SK-N-SH (cell line): Measurements from ENCODE around the gene MTR.

Experiments
- CTCF ChIP-seq: fragments of 200-600 bp; sonication (generic); IDR thresholded peaks from 2 replicates; pipeline ENCODE4 v1.6.1; 2017; ENCODE audit warnings: antibody characterized with exemption, mild to moderate bottlenecking, moderate library complexity
- ELF1 ChIP-seq: IDR thresholded peaks from 2 replicates; pipeline ENCODE4 v1.4.0; 2012
- EP300 ChIP-seq, 2 experiments: IDR thresholded peaks; 2 replicates each; pipeline versions ENCODE4 v1.4.0 to v1.6.1; 2012; ENCODE audit warnings: borderline replicate concordance in 1 of 2, low read depth in 1 of 2, low read length in 1 of 2
- EZH2phosphoT487 ChIP-seq: fragments of 200-600 bp; sonication (generic); IDR thresholded peaks from 2 replicates; pipeline ENCODE4 v1.6.1; 2017; ENCODE audit warnings: low read depth, mixed run types, mild to moderate bottlenecking, antibody characterized with exemption, moderate library complexity, borderline replicate concordance
- GATA2 ChIP-seq: sonication (generic); formaldehyde crosslinking; IDR thresholded peaks from 2 replicates; pipeline ENCODE4 v1.5.0; 2020; ENCODE audit warnings: mild to moderate bottlenecking, missing genetic modification reagents
- JUND ChIP-seq: IDR thresholded peaks from 2 replicates; pipeline ENCODE4 v1.4.0; 2012
- NRF1 ChIP-seq: IDR thresholded peaks from 2 replicates; pipeline ENCODE4 v1.6.1; 2012; ENCODE audit warnings: low read depth, mild to moderate bottlenecking, low read length
- RAD21 ChIP-seq: IDR thresholded peaks from 2 replicates; pipeline ENCODE4 v1.6.1; 2012; ENCODE audit warnings: mild to moderate bottlenecking, low read length
- RCOR1 ChIP-seq: fragments of 150-350 bp; IDR thresholded peaks from 2 replicates; pipeline ENCODE4 v1.6.1; 2017; ENCODE audit warnings: antibody characterized with exemption, low read length
- REST ChIP-seq: IDR thresholded peaks from 2 replicates; pipeline ENCODE4 v1.6.1; 2012; ENCODE audit warnings: mild to moderate bottlenecking, low read depth, low read length, moderate library complexity
- RFX5 ChIP-seq: IDR thresholded peaks from 2 replicates; pipeline ENCODE4 v1.6.1; 2012; ENCODE audit warnings: mild to moderate bottlenecking, improper control_type of control experiment, low read length
- TAF1 ChIP-seq: IDR thresholded peaks from 2 replicates; pipeline ENCODE4 v1.6.1; 2012; ENCODE audit warnings: low read depth, mild to moderate bottlenecking, low read length, moderate library complexity, borderline replicate concordance
- TEAD4 ChIP-seq: IDR thresholded peaks from 2 replicates; pipeline ENCODE4 v1.4.0; 2012; ENCODE audit warnings: mild to moderate bottlenecking, borderline replicate concordance; ENCODE audit not compliant: insufficient read depth
- USF2 ChIP-seq: fragments of 150-350 bp; IDR thresholded peaks from 2 replicates; pipeline ENCODE4 v1.6.1; 2017; ENCODE audit warnings: antibody characterized with exemption, low read length, low read depth, borderline replicate concordance

- TF ChIP-seq CTCF: no peak
- no peak for TF ChIP-seq REST
- TF ChIP-seq ELF1: no peak
- no peak for TF ChIP-seq EP300 (IDR thresholded peaks at IDR 0.05; ENCODE audit: borderline replicate concordance in 1 of 2, low read depth in 1 of 2, low read length in 1 of 2)
- no peak for TF ChIP-seq EZH2phosphoT487
- TF ChIP-seq USF2: no peak
- TF ChIP-seq NRF1: no peak
- no peak for TF ChIP-seq RFX5
- TF ChIP-seq JUND: no peak
- no peak for TF ChIP-seq RCOR1
- TF ChIP-seq TEAD4: no peak
- no peak for TF ChIP-seq RAD21
- TF ChIP-seq TAF1: no peak
- TF ChIP-seq GATA2: no peak
These were observed 56.8 kb downstream of the MTR start for GRCh38 chr1:236851871-236852270.
